ENCODE results near the gene ZBTB20.

ZBTB20 gene

GRCh38 chr3:114896978-114897377 is 250.1 kb downstream of the ZBTB20 start:
- peaks cover 7% of the 10 kb centered on the region for H3K4me1 ChIP-seq (ENCODE audit: control insufficient read depth, insufficient read depth, low read length)
- H3K4me3 ChIP-seq (ENCODE audit: insufficient read depth, low read depth, low read length) = no peak overlapping the region

DNA sequence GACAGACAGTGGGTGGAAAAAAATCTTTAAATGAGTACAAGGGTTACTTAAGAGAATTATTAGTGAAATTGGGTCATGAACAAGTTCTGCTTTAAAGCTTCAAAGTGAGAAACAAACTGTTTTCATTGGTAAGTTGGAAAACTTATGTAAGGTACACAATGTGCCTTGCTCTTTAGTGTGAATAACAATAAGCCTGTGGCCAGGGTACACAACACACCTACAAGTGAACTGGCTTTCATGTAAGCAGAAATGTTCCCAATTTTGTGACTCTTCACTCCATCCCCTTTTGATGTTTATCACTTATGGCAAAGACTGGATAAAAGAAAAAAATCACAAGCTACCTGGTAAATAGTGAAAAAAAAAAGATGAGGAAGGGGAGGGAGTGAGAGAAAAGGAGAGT is 253.7 kb downstream of the ZBTB20 start:
- no peaks in the 10 kb centered on the region for H3K36me3 ChIP-seq (ENCODE audit: control insufficient read depth, insufficient read depth, low read length)

More at GRCh38 chr3:114896978-114897377, 250.1 kb downstream of the ZBTB20 start:
- H3K27ac ChIP-seq (ENCODE audit: insufficient read depth, low read depth, low read length, poor library complexity, severe bottlenecking) = no peak overlapping the region
- H3K27me3 ChIP-seq (ENCODE audit: control insufficient read depth, insufficient read depth, low read length, poor library complexity, severe bottlenecking) = no peaks in the 10 kb centered on the region
- WGBS, 2 experiments = 80 to 100% methylated on average over 1 of the region's 1 CpG
- no peaks in the 10 kb centered on the region for H3K36me3 ChIP-seq (ENCODE audit: control insufficient read depth, insufficient read depth, low read length)
- H3K9me3 ChIP-seq (ENCODE audit: control insufficient read depth, low read length) = no peaks in the 10 kb centered on the region

GRCh38 chr3:114892880-114893279 is 254.2 kb downstream of the ZBTB20 start:
- H3K36me3 ChIP-seq (ENCODE audit: control insufficient read depth, insufficient read depth, low read length) = no peaks in the 10 kb centered on the region
- no peaks in the 10 kb centered on the region for H3K4me1 ChIP-seq (ENCODE audit: control insufficient read depth, insufficient read depth, low read length)

More for the DNA sequence above, 253.7 kb downstream of the ZBTB20 start:
- no peaks in the 10 kb centered on the region for H3K27me3 ChIP-seq (ENCODE audit: control insufficient read depth, insufficient read depth, low read length, poor library complexity, severe bottlenecking)
- H3K9me3 ChIP-seq (ENCODE audit: control insufficient read depth, low read length) = no peaks in the 10 kb centered on the region
- H3K27ac ChIP-seq (ENCODE audit: insufficient read depth, low read depth, low read length, poor library complexity, severe bottlenecking) = no peak overlapping the region
- no peak overlapping the region for H3K4me3 ChIP-seq (ENCODE audit: insufficient read depth, low read depth, low read length)
- H3K4me1 ChIP-seq (ENCODE audit: control insufficient read depth, insufficient read depth, low read length) = no peaks in the 10 kb centered on the region

DNA sequence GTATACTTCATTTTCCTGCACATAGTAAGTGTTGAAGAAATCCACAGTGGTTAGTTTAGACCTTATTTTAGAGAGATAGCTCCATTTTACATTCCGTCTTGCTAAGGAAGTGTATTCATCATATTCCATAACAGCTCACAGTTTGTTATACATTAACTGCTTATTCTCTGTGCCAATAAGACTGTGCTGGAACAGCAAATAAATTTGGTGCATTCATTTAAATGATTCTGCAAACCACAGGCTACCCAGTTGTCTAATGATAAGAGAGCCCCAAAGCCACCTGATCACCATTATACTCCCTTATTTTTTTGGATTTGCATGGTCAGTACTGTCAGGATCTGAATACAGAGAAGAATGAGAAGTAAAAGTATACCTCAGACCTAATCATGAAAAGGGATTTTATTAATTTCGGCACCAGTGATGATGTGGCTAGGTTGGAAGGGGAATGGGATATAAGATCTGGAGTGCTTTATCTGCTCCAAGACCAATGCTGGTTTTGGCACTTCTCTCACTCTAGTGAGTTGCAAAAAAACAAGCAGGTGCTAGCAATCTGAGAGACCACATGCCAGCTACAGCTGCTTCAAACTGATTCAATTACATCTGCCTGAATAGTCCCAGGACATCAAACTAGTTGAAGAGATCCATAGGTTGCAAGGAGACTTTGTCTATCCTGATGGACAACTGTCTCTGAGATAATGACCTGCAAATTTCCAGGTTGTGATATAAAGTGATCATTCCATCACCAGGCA is 254.8 kb downstream of the ZBTB20 start:
- no peaks in the 10 kb centered on the region for H3K9me3 ChIP-seq (ENCODE audit: control insufficient read depth, low read length)
- H3K27me3 ChIP-seq (ENCODE audit: control insufficient read depth, insufficient read depth, low read length, poor library complexity, severe bottlenecking) = no peaks in the 10 kb centered on the region
- H3K4me3 ChIP-seq (ENCODE audit: insufficient read depth, low read depth, low read length) = no peak overlapping the region
- WGBS, 2 experiments = 96 to 100% methylated on average over 2 of the region's 2 CpGs
- no peaks in the 10 kb centered on the region for H3K4me1 ChIP-seq (ENCODE audit: control insufficient read depth, insufficient read depth, low read length)
- no peak overlapping the region for H3K27ac ChIP-seq (ENCODE audit: insufficient read depth, low read depth, low read length, poor library complexity, severe bottlenecking)
- no peaks in the 10 kb centered on the region for H3K36me3 ChIP-seq (ENCODE audit: control insufficient read depth, insufficient read depth, low read length)

More at GRCh38 chr3:114892880-114893279, 254.2 kb downstream of the ZBTB20 start:
- Histone ChIP-seq H3K9me3 (ENCODE audit: control insufficient read depth, low read length) (no peaks in the 10 kb centered on the region), H3K27me3 (ENCODE audit: control insufficient read depth, insufficient read depth, low read length, poor library complexity, severe bottlenecking) (no peaks in the 10 kb centered on the region), H3K4me3 (ENCODE audit: insufficient read depth, low read depth, low read length) (no peak overlapping the region), H3K27ac (ENCODE audit: insufficient read depth, low read depth, low read length, poor library complexity, severe bottlenecking) (no peak overlapping the region)
- 94 to 96% methylated on average over 3 of the region's 3 CpGs for WGBS, 2 experiments

GRCh38 chr3:114887806-114888205 is 259.3 kb downstream of the ZBTB20 start:
- WGBS, 2 experiments = 87 to 92% methylated on average over 3 of the region's 3 CpGs
- H3K27me3 ChIP-seq (ENCODE audit: control insufficient read depth, insufficient read depth, low read length, poor library complexity, severe bottlenecking) = no peaks in the 10 kb centered on the region
- H3K27ac ChIP-seq (ENCODE audit: insufficient read depth, low read depth, low read length, poor library complexity, severe bottlenecking) = no peak overlapping the region
- H3K9me3 ChIP-seq (ENCODE audit: control insufficient read depth, low read length) = no peaks in the 10 kb centered on the region
- no peaks in the 10 kb centered on the region for H3K4me1 ChIP-seq (ENCODE audit: control insufficient read depth, insufficient read depth, low read length)
- no peak overlapping the region for H3K4me3 ChIP-seq (ENCODE audit: insufficient read depth, low read depth, low read length)
- H3K36me3 ChIP-seq (ENCODE audit: control insufficient read depth, insufficient read depth, low read length) = no peaks in the 10 kb centered on the region

DNA sequence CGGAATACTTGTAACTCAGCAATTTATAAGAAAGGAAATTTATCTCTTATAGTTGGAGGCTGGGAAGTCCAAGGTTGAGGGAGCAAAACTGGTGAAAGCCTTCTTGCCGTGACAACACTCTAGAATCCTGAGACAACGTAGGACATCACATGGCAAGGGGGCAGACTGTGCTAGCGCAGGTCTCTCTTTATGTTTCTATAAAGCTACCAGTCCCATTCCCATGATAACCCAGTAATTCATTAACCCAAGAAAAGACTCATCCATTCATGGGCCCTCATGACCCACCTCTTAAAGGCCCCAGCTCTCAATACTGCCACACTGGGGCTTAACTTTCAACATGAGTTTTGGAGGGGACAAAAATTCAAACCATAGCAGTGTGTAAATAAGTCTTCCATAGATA is 260.2 kb downstream of the ZBTB20 start:
- Histone ChIP-seq H3K4me3 (ENCODE audit: insufficient read depth, low read depth, low read length) (no peak overlapping the region), H3K36me3 (ENCODE audit: control insufficient read depth, insufficient read depth, low read length) (no peaks in the 10 kb centered on the region), H3K4me1 (ENCODE audit: control insufficient read depth, insufficient read depth, low read length) (no peaks in the 10 kb centered on the region), H3K9me3 (ENCODE audit: control insufficient read depth, low read length) (no peaks in the 10 kb centered on the region), H3K27ac (ENCODE audit: insufficient read depth, low read depth, low read length, poor library complexity, severe bottlenecking) (no peak overlapping the region), H3K27me3 (ENCODE audit: control insufficient read depth, insufficient read depth, low read length, poor library complexity, severe bottlenecking) (no peaks in the 10 kb centered on the region)
- 92 to 96% methylated on average over 3 to 4 of the region's 4 CpGs for WGBS, 2 experiments

GRCh38 chr3:114884213-114884923 is 262.7 kb downstream of the ZBTB20 start:
- Histone ChIP-seq H3K27me3 (ENCODE audit: control insufficient read depth, insufficient read depth, low read length, poor library complexity, severe bottlenecking) (no peaks in the 10 kb centered on the region), H3K27ac (ENCODE audit: insufficient read depth, low read depth, low read length, poor library complexity, severe bottlenecking) (no peak overlapping the region), H3K4me1 (ENCODE audit: control insufficient read depth, insufficient read depth, low read length) (no peaks in the 10 kb centered on the region), H3K4me3 (ENCODE audit: insufficient read depth, low read depth, low read length) (no peak overlapping the region), H3K9me3 (ENCODE audit: control insufficient read depth, low read length) (no peaks in the 10 kb centered on the region), H3K36me3 (ENCODE audit: control insufficient read depth, insufficient read depth, low read length) (no peaks in the 10 kb centered on the region)
- WGBS, 2 experiments = 90 to 99% methylated on average over 7 to 8 of the region's 8 CpGs

DNA sequence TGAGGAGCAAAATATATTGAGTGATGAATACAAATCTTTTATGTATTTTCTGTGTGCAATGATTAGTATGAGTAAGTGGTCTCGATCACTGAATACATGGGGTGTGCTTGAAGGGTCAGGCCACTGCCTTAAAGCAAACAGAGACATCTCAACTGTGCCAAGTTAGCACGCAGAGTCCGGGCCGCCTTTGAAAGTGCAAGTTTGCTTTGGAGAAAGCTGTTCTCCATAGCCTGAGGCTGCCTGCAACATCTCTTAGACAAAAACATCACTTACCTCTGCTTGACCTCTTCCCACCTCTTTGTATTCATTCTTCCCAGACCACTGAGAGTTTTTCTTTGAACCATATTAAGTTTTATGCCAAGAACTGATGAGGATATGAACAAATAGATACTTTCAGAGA is 267.0 kb downstream of the ZBTB20 start:
- Histone ChIP-seq H3K9me3 (ENCODE audit: control insufficient read depth, low read length) (no peaks in the 10 kb centered on the region), H3K27me3 (ENCODE audit: control insufficient read depth, insufficient read depth, low read length, poor library complexity, severe bottlenecking) (no peaks in the 10 kb centered on the region), H3K27ac (ENCODE audit: insufficient read depth, low read depth, low read length, poor library complexity, severe bottlenecking) (no peak overlapping the region), H3K4me3 (ENCODE audit: insufficient read depth, low read depth, low read length) (no peak overlapping the region), H3K4me1 (ENCODE audit: control insufficient read depth, insufficient read depth, low read length) (peaks cover 8% of the 10 kb centered on the region), H3K36me3 (ENCODE audit: control insufficient read depth, insufficient read depth, low read length) (no peaks in the 10 kb centered on the region)
- WGBS, 2 experiments = 66 to 67% methylated on average over 4 of the region's 4 CpGs

DNA sequence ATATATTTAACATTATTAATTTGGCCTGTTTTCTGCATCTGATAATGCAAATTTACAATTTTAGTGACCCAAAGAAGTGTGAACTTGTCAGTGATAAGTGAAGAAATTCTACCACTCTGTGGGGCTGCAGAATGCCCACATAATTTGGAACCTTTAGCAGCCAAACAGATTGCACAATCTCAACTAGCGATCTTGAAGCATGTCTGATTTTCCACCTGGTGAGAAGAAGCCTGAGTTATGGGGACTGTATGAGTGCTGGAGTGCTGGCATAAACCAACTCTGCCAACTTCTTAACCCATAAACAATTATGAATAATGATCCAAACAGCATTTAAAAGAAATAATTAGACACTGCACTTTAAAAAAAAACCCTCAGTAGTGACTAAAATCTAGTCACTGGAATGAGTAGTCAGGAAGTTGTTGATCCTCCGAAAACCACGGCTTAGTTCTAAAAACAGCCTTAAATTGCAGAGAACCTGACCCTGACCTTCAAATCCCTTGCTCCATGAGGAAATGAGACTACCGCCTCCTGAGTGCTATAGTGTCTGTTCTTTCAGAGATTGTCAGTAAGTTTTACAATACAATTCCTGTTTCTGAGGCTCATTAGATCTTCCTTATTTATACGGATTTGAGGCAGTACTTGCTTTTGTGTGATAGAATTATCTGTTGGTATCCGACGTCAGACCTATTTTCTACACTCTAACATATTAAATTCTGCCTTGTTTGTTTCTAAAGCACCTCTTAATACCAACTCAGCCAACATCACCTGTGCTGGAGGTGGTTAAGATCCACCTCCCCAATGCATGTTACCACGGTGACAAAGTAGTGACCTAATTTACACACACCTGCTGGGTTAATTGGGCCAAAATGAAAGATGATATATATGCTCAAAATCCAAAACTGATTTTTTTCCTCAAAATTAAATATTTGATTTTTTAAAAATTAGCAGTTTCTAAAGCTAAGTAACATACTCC is 267.7 kb downstream of the ZBTB20 start:
- Histone ChIP-seq H3K4me1 (ENCODE audit: control insufficient read depth, insufficient read depth, low read length) (peaks cover 8% of the 10 kb centered on the region), H3K36me3 (ENCODE audit: control insufficient read depth, insufficient read depth, low read length) (no peaks in the 10 kb centered on the region), H3K27ac (ENCODE audit: insufficient read depth, low read depth, low read length, poor library complexity, severe bottlenecking) (no peak overlapping the region), H3K9me3 (ENCODE audit: control insufficient read depth, low read length) (no peaks in the 10 kb centered on the region), H3K27me3 (ENCODE audit: control insufficient read depth, insufficient read depth, low read length, poor library complexity, severe bottlenecking) (no peaks in the 10 kb centered on the region), H3K4me3 (ENCODE audit: insufficient read depth, low read depth, low read length) (no peak overlapping the region)
- WGBS, 2 experiments = 76 to 81% methylated on average over 5 to 8 of the region's 8 CpGs
